NAMALWA (cell line): ENCODE data around the gene NEURL1.

ENCODE experiments used
- DNase-seq: peaks from one replicate; pipeline ENCODE4 v3.0.0-alpha.2; 2015; ENCODE audit warnings: low spot score

Gene NEURL1

GRCh38 chr10:103584216-103585010 is 90.9 kb downstream of the NEURL1 start:
- peak; percentile 51 for DNase-seq

- no peak for DNase-seq
Observed at GRCh38 chr10:103585011-103585405, 91.5 kb downstream of the NEURL1 start.

- DNase-seq, result no peak
Observed at GRCh38 chr10:103587073-103587472, 93.6 kb downstream of the NEURL1 start.

- no peak for DNase-seq
Observed at GRCh38 chr10:103589074-103589630, 95.6 kb downstream of the NEURL1 start.

- DNase-seq, result no peak
Observed at GRCh38 chr10:103590060-103590459, 96.6 kb downstream of the NEURL1 start.

- DNase-seq, result no peak
Observed at GRCh38 chr10:103590744-103591291, 97.3 kb downstream of the NEURL1 start.

- peak; percentile 70 for DNase-seq
Observed at GRCh38 chr10:103592186-103593021, 98.9 kb downstream of the NEURL1 start.

- DNase-seq, result no peak
Observed at GRCh38 chr10:103593022-103593570, 99.6 kb downstream of the NEURL1 start.

GRCh38 chr10:103595933-103596726 is 102.6 kb downstream of the NEURL1 start:
- no peak for DNase-seq

- DNase-seq, result no peak
Observed at GRCh38 chr10:103597003-103597402, 103.5 kb downstream of the NEURL1 start.

GRCh38 chr10:103598654-103599115 is 105.2 kb downstream of the NEURL1 start:
- peak; percentile 31 for DNase-seq

GRCh38 chr10:103599211-103599610 is 105.7 kb downstream of the NEURL1 start:
- no peak for DNase-seq

- DNase-seq, result no peak
Observed at GRCh38 chr10:103599907-103600306, 106.4 kb downstream of the NEURL1 start.

GRCh38 chr10:103600325-103600724 is 106.8 kb downstream of the NEURL1 start:
- no peak for DNase-seq

- DNase-seq, result no peak
Observed at GRCh38 chr10:103600956-103601569, 107.6 kb downstream of the NEURL1 start.

- DNase-seq, result no peak
Observed at GRCh38 chr10:103602028-103602851, 108.7 kb downstream of the NEURL1 start.

- no peak for DNase-seq
Observed at GRCh38 chr10:103602852-103603155, 109.3 kb downstream of the NEURL1 start.

GRCh38 chr10:103603382-103603781 is 109.9 kb downstream of the NEURL1 start:
- no peak for DNase-seq

GRCh38 chr10:103605359-103606096 is 112.0 kb downstream of the NEURL1 start:
- DNase-seq, result peak; percentile 53
